Measurements from ENCODE around the gene SETD1B. TPM values are rescaled to one million over a fixed set of nuclear protein-coding genes. Genes with fewer than 3 reads are reported as not detected.
A peak's percentile ranks its signal among the peaks of the same experiment; 100 is the strongest.

Gene SETD1B
- total RNA-seq, 4 donors from 2014 or later, result 9.4 to 27.1 (median 19.9) TPM

- no peak for TF ChIP-seq POLR2AphosphoS5 (IDR thresholded peaks at IDR 0.05)
- no peak for TF ChIP-seq EP300 (IDR thresholded peaks at IDR 0.05)
- TF ChIP-seq, protein P1, sequence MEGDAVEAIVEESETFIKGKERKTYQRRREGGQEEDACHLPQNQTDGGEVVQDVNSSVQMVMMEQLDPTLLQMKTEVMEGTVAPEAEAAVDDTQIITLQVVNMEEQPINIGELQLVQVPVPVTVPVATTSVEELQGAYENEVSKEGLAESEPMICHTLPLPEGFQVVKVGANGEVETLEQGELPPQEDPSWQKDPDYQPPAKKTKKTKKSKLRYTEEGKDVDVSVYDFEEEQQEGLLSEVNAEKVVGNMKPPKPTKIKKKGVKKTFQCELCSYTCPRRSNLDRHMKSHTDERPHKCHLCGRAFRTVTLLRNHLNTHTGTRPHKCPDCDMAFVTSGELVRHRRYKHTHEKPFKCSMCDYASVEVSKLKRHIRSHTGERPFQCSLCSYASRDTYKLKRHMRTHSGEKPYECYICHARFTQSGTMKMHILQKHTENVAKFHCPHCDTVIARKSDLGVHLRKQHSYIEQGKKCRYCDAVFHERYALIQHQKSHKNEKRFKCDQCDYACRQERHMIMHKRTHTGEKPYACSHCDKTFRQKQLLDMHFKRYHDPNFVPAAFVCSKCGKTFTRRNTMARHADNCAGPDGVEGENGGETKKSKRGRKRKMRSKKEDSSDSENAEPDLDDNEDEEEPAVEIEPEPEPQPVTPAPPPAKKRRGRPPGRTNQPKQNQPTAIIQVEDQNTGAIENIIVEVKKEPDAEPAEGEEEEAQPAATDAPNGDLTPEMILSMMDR (IDR thresholded peaks at IDR 0.05), result no peak
- no peak for TF ChIP-seq POLR2A (IDR thresholded peaks at IDR 0.05; ENCODE audit: low read depth)
- Histone ChIP-seq H3K4me1 (peaks cover 53 to 71% (median 62%) of the 10 kb centered on the region in 4 donors), H3K4me3 (no peak overlapping the region), H3K27me3 (no peaks in the 10 kb centered on the region), H3K9me3 (no peaks in the 10 kb centered on the region), H3K27ac (replicated peaks in 1 of 4) (peak overlapping the region in 1 of 4 donors; percentile 60), H3K36me3 (peaks cover 0 to 3% (median 0%) of the 10 kb centered on the region in 4 donors)
- intact Hi-C loops (cut with DNase I), result no loop called here
- DNase-seq (ENCODE audit: extremely low spot score), result no peak
- 88% methylated on average over 9 of the region's 9 CpGs for WGBS
Measured at GRCh38 chr12:121769297-121769830, 34.4 kb upstream of the SETD1B start.

DNA sequence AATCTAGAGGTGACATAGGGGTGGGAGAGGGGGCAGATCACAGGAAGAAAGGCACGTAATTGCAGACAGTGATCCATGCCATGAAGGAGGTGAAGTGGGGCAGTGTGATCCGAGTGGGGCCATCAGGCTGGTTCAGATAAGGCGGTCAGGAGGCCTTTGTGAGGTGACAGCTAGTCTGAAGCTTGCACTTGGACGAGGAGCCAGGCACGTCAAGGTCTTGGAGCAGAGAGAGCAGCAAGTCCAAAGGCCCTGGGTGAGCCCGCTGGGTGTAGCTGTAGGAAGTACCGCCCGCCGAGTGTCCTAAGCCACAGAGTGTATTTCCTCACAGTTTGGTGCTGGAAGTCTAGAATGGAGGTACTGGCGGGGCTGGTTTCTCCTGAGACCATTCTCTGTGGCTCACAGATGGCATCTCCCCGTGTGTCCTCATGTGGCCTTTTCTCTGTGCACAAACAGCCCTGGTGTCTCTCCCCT, 33.9 kb upstream of the SETD1B start:
- TF ChIP-seq, protein P1 (IDR thresholded peaks at IDR 0.05), result no peak
- TF ChIP-seq POLR2AphosphoS5 (IDR thresholded peaks at IDR 0.05) (no peak), POLR2A (IDR thresholded peaks at IDR 0.05; ENCODE audit: low read depth) (no peak), EP300 (IDR thresholded peaks at IDR 0.05) (no peak)
- peaks cover 57 to 76% (median 64%) of the 10 kb centered on the region in 4 donors for H3K4me1 ChIP-seq
- WGBS, result 91% methylated on average over 9 of the region's 11 CpGs

GRCh38 chr12:121770388-121770787, 33.4 kb upstream of the SETD1B start:
- no peaks in the 10 kb centered on the region for H3K9me3 ChIP-seq
- H3K4me3 ChIP-seq, result no peak overlapping the region
- peaks cover 57 to 79% (median 64%) of the 10 kb centered on the region in 4 donors for H3K4me1 ChIP-seq
- 77% methylated on average over 9 of the region's 9 CpGs for WGBS
- intact Hi-C loops (cut with DNase I), result no loop called here
- TF ChIP-seq, protein P1 (IDR thresholded peaks at IDR 0.05), result no peak
- no peak for TF ChIP-seq POLR2A (IDR thresholded peaks at IDR 0.05; ENCODE audit: low read depth)
- TF ChIP-seq POLR2AphosphoS5 (IDR thresholded peaks at IDR 0.05), result no peak
- no peak for TF ChIP-seq EP300 (IDR thresholded peaks at IDR 0.05)
- H3K27me3 ChIP-seq, result no peaks in the 10 kb centered on the region
- H3K36me3 ChIP-seq, result peaks cover 0 to 3% (median 0%) of the 10 kb centered on the region in 4 donors
- no peak for DNase-seq (ENCODE audit: extremely low spot score)
- no peak overlapping the region for H3K27ac ChIP-seq (replicated peaks in 1 of 4)

More for the DNA sequence above, 33.9 kb upstream of the SETD1B start:
- H3K36me3 ChIP-seq, result peaks cover 0 to 3% (median 0%) of the 10 kb centered on the region in 4 donors
- H3K9me3 ChIP-seq, result no peaks in the 10 kb centered on the region
- H3K27ac ChIP-seq (replicated peaks in 1 of 4), result no peak overlapping the region
- no peaks in the 10 kb centered on the region for H3K27me3 ChIP-seq
- intact Hi-C loops (cut with DNase I), result no loop called here
- H3K4me3 ChIP-seq, result no peak overlapping the region
- no peak for DNase-seq (ENCODE audit: extremely low spot score)

DNA sequence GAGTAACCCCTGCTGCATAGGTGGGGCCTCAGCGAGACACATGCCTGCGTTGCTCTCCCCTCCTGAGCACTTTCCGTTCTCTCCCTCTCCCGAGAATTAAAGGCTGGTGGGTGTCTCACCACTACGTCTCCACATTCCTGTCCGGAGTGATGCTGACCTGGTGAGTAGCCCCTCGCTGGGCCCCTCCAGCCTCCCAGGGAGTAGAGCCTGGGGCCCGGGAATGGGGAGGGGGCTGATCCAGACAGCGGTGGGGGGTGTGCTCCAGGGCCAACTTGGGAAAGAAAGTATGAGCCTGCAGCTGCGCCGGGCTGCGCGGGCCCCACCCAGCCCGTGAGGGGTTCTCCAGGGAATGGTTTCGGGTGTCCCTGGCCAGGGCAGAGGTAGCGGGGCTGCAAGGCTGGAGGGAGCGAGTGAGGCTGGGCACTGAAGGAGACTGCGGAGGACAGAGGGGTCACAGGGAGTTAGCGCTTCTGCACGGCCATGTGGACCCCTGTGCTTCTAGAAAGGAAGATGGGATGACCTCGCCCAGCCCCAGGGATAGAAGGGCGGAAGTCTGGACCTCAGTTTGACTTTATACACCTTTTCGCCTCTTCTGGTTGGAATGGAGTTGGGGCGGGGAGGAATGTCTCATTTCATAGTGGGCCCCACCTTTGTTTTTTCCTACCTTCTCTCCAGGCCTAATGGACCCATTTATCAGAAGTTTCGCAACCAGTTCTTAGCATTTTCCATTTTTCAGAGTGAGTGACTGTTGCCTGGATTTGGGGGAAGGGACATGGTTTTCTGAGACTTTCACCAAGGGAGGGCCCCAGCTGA, 32.8 kb upstream of the SETD1B start:
- DNase-seq (ENCODE audit: extremely low spot score), result no peak
- H3K27ac ChIP-seq (replicated peaks in 1 of 4), result no peak overlapping the region
- intact Hi-C loops (cut with DNase I), result no loop called here
- H3K4me1 ChIP-seq, result peaks cover 59 to 79% (median 63%) of the 10 kb centered on the region in 4 donors
- WGBS, result 86% methylated on average over 19 of the region's 25 CpGs
- no peak for TF ChIP-seq EP300 (IDR thresholded peaks at IDR 0.05)
- TF ChIP-seq, protein P1 (IDR thresholded peaks at IDR 0.05), result no peak
- no peak for TF ChIP-seq POLR2A (IDR thresholded peaks at IDR 0.05; ENCODE audit: low read depth)
- no peak for TF ChIP-seq POLR2AphosphoS5 (IDR thresholded peaks at IDR 0.05)
- no peak overlapping the region for H3K4me3 ChIP-seq
- no peaks in the 10 kb centered on the region for H3K9me3 ChIP-seq
- H3K27me3 ChIP-seq, result no peaks in the 10 kb centered on the region
- H3K36me3 ChIP-seq, result no peaks in the 10 kb centered on the region
